Ureter (tissue), 1 donor: ENCODE measurements around the gene STK11. TPM values are rescaled to one million over a fixed set of nuclear protein-coding genes. Genes with fewer than 3 reads are reported as not detected.
"Not testable (repeated sequence)": the region's sequence is repeated elsewhere in the genome, so short reads cannot be mapped to it uniquely, and the experiment has no call there.

Experiments used
- DNase-seq: peaks from one replicate; pipeline ENCODE4 v3.0.0-alpha.2; 2020; ENCODE audit warnings: low spot score
- total RNA-seq: library from RNA; stranded (reverse); gene quantifications from one replicate; pipeline ENCODE4 v1.2.4, GENCODE V29; 2023
- donor health status: DM: yes; HTN: yes; CAD: no.

Gene STK11
- total RNA-seq, 1 donor from 2014 or later, result 51.2 TPM

DNA sequence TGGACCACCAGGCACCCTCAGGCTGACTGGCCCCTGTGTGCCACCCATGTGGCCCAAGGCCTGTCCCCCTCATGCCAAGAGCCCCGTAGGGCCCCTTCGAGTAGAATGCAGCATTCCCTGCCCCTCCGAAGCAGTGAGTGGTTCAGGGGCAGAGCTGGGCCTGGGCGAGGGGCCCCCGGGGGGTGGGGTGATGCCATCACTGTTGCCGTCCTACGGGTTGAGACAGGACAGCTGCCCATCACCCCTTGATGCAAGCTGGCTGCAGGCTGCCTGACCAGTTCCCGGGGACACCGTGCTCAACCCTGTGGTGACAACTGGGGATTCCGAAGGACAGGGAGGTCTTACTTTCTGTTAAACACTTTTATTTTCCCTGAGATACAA, 36.2 kb upstream of the STK11 start:
- peak; percentile 49 for DNase-seq

- DNase-seq, result peak; percentile 67
Observed at GRCh38 chr19:1169921-1170885, 35.4 kb upstream of the STK11 start.

GRCh38 chr19:1170938-1171754, 34.4 kb upstream of the STK11 start:
- no peak for DNase-seq

DNA sequence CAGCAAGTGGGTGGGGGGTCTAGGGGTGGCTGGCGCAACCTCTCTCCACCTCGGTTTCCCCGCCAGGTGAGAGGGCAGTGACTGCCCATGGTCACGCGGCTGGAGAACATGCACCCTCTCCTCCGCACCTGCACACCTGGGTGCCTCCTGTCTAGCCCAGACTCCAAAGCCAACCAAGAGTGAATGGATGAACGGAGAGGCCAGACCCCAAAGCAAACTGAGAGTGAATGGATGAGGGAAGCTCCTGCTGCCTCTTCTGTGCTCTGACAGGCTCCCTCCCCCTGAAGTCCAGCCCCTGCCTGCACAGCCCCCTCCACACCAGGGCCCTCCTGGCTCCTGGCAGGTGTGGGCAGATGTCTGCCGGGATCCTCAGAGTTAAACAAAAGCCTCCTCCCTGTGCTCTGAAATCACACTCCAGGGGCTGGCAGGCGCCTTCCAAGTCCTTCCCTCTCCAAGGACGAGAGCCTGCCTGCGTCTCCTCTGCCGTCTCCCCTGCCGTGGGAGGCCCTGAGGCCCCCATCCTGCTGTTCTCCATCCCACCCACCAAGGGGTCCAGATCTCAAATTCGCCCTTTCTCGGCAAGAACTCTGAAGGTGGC, 33.7 kb upstream of the STK11 start:
- DNase-seq, result peak; percentile 52

- DNase-seq, result peak; percentile 65
Observed at GRCh38 chr19:1172353-1173158, 33.0 kb upstream of the STK11 start.

- peak; percentile 63 for DNase-seq
Observed at GRCh38 chr19:1173159-1173844, 32.3 kb upstream of the STK11 start.

GRCh38 chr19:1173845-1174809, 31.5 kb upstream of the STK11 start, which contains the start of gene SBNO2:
Gene SBNO2 (minus strand): TSS chr19:1174268. CDS start chr19:1154276, 19,992 bp downstream.
- DNase-seq, result peak; percentile 94

- DNase-seq, result peak; percentile 45
Observed at GRCh38 chr19:1177322-1178114, 28.1 kb upstream of the STK11 start.

DNA sequence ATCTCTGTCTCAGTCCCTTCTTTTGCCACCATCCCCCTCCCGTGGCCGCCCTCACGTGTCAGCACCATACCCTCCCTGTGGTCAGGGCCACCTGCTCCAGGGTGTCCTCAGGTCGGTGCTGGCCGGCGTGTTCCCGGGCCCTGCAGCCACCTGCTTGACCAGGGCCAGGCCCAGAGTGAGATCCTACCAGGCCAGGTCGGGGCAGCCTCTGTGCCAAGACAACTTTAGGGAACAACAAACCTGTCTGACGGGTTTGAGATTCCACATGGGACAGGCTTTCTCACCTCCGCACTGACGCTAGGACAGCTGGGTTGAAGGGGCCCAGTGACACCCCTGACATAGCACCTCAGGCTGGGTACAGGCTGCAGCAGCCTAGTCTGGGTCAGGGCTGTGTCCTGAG, 24.0 kb upstream of the STK11 start:
- peak; percentile 63 for DNase-seq

DNA sequence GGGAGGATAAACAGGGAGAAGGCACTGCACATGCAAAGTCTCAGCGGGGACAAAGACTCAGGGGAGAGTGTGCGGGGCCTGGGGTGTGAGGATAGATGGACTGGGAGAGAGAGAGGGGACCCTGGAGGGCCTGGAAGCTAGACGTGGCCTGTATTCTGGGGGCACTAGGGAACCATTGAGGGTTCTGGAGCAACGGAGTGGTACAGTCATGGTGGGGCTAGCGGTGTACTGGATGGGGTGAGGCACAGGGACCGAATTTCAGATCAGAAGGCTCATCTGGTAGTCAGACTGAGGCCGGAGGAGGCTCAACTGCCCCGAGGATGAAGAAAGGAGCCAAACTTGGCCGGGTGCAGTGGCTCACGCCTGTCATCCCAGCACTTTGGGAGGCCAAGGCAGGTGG, 23.5 kb upstream of the STK11 start:
- no peak for DNase-seq

DNA sequence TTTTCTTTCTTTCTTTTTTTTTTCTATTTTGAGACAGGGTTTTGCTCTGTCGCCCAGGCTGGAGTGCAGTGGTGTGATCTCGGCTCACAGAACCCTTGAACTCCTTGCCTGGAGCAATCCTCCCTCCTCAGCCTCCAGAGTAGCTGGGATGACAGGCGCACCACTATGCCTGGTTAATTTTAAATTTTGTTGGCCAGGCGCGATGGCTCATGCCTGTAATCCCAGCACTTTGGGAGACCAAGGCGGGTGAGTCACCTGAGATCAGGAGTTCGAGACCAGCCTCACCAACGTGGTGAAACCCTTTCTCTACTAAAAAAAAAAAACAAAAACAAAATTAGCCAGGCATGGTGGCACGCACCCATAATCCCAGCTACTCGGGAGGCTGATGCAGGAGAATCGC, 22.9 kb upstream of the STK11 start:
- no peak for DNase-seq

DNA sequence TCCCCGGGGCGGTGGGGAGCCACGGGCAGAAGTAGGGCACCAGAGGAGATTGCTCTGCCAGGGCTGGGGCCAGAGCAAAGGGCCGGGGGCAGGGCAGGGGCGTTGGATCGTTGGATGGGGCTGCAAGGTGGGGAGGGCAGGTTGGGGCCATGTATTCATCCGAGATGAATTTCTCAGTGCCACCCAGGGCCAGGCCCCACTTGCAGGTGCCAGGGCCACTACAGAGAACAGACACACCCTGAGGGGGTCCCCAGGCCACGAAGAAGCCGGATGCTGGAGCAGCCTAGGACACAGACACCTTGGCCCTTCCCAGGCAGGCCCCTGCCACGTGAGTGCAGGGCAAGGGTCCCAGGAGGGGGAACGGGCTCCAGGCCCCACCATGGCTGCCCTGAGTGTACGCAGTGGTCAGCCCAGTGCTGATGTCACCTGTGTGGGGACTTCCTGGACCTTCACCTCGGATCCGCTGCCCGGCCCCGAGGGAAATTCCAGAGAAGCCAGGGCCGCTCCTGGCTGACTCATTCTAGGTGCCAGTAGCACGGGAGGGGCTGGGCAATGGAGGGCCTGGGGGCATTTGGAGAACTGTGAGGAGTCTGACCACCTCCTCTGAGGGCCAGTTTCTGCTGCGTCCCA, 21.9 kb upstream of the STK11 start:
- DNase-seq, result no peak

DNA sequence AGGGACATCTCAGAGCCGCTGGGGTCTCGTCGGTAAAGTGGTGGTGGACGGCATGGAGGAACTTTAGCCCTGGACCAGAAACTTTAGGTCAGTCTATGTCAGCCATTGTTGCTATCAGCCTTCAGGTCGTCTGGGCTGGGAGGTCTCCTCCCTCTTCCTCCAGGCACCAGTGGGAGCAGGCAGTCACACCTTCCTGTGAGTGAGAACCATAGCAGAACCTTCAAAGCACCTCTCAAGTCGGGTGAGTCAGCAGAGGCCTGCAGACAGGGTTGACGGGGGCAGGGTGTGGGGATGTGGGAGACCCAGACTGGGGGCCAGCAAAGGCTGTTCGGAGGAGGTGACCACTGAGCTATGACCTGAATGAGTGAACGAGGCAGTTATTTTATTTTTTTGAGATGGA, 16.2 kb upstream of the STK11 start:
- no peak for DNase-seq

- DNase-seq, result no peak
Observed at GRCh38 chr19:1199531-1199930, 6.0 kb upstream of the STK11 start.

- DNase-seq, result not testable (repeated sequence)
Observed at GRCh38 chr19:1200614-1201013, 5.0 kb upstream of the STK11 start.

DNA sequence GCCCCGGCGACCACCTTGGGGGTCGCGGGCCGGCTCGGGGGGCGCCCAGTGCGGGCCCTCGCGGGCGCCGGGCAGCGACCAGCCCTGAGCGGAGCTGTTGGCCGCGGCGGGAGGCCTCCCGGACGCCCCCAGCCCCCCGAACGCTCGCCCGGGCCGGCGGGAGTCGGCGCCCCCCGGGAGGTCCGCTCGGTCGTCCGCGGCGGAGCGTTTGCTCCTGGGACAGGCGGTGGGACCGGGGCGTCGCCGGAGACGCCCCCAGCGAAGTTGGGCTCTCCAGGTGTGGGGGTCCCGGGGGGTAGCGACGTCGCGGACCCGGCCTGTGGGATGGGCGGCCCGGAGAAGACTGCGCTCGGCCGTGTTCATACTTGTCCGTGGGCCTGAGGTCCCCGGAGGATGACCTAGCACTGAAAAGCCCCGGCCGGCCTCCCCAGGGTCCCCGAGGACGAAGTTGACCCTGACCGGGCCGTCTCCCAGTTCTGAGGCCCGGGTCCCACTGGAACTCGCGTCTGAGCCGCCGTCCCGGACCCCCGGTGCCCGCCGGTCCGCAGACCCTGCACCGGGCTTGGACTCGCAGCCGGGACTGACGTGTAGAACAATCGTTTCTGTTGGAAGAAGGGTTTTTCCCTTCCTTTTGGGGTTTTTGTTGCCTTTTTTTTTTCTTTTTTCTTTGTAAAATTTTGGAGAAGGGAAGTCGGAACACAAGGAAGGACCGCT, 729 bp downstream of the STK11 start:
- DNase-seq, result peak; percentile 47

DNA sequence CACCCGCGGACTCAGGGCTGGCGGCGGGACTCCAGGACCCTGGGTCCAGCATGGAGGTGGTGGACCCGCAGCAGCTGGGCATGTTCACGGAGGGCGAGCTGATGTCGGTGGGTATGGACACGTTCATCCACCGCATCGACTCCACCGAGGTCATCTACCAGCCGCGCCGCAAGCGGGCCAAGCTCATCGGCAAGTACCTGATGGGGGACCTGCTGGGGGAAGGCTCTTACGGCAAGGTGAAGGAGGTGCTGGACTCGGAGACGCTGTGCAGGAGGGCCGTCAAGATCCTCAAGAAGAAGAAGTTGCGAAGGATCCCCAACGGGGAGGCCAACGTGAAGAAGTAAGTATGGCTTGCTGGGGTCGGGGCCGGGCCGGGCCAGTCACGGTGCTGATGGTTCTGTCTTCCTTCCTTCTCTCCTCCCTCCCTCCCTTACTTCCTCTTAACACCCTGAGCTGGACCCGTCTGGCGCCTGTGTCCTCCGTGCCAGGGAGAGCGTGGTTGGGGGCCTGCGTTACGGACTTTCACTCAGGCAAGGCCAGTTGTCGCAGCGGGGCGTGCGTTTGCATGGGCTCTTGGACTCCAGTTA, 1.4 kb downstream of the STK11 start:
- no peak for DNase-seq
